GM23338 (cell line): ENCODE measurements around the gene FILIP1L.

Experiments used
- CREB1 ChIP-seq: fragments of 250-450 bp; sonication (Bioruptor Pico); IDR thresholded peaks from 2 replicates; pipeline ENCODE4 v1.5.0; 2020; ENCODE audit warnings: low read depth, mild to moderate bottlenecking, moderate library complexity
- EZH2 ChIP-seq: fragments of 200-600 bp; sonication (generic); IDR thresholded peaks from one replicate; pipeline ENCODE4 v1.8.0; 2017; ENCODE audit warnings: antibody characterized with exemption, mild to moderate bottlenecking, low read depth; ENCODE audit not compliant: unreplicated experiment
- EZH2phosphoT487 ChIP-seq: fragments of 200-600 bp; sonication (generic); IDR thresholded peaks from one replicate; pipeline ENCODE4 v1.8.1; 2018; ENCODE audit warnings: antibody characterized with exemption; ENCODE audit not compliant: unreplicated experiment
- JUNB ChIP-seq: IDR thresholded peaks from one replicate; pipeline ENCODE4 v1.6.1; 2016; ENCODE audit warnings: antibody characterized with exemption; ENCODE audit not compliant: unreplicated experiment
- NANOG ChIP-seq: IDR thresholded peaks from 2 replicates; pipeline ENCODE4 v1.6.1; 2016; ENCODE audit warnings: antibody characterized with exemption, borderline replicate concordance
- POLR2AphosphoS5 ChIP-seq: IDR thresholded peaks from 2 replicates; pipeline ENCODE4 v1.6.1; 2016; ENCODE audit warnings: antibody characterized with exemption, low read depth
- STAT1 ChIP-seq: IDR thresholded peaks from one replicate; pipeline ENCODE4 v1.6.1; 2016; ENCODE audit warnings: antibody characterized with exemption; ENCODE audit not compliant: unreplicated experiment
- ZNF114 ChIP-seq: fragments of 250-450 bp; sonication (Bioruptor Pico); IDR thresholded peaks from 2 replicates; pipeline ENCODE4 v1.5.0; 2020; ENCODE audit warnings: mild to moderate bottlenecking, moderate library complexity
- ZNF331 ChIP-seq: fragments of 250-450 bp; sonication (Bioruptor Pico); IDR thresholded peaks from 2 replicates; pipeline ENCODE4 v1.5.0; 2020; ENCODE audit warnings: low read depth, mild to moderate bottlenecking, moderate library complexity
- TF ChIP-seq, protein P1 (sequence below), 2 experiments: fragments of 200-600 bp in 1 of 2; sonication (generic) in 1 of 2; conservative IDR thresholded peaks; 2 replicates each; pipeline versions ENCODE4 v1.5.1 to v1.6.1; 2016 to 2017; ENCODE audit warnings: antibody characterized with exemption in 2 of 2, low read depth in 2 of 2, mild to moderate bottlenecking in 2 of 2, moderate library complexity in 1 of 2
- TF ChIP-seq, protein P2 (sequence below): IDR thresholded peaks from one replicate; pipeline ENCODE4 v1.6.1; 2018; ENCODE audit warnings: antibody characterized with exemption; ENCODE audit not compliant: unreplicated experiment
- TF ChIP-seq, protein P3 (sequence below): IDR thresholded peaks from 2 replicates; pipeline ENCODE4 v1.6.1; 2016; ENCODE audit warnings: antibody characterized with exemption
- TF ChIP-seq, protein P4 (sequence below): fragments of 250-450 bp; sonication (Bioruptor Pico); IDR thresholded peaks from 2 replicates; pipeline ENCODE4 v1.5.0; 2020; ENCODE audit warnings: mild to moderate bottlenecking, moderate library complexity

DNA sequence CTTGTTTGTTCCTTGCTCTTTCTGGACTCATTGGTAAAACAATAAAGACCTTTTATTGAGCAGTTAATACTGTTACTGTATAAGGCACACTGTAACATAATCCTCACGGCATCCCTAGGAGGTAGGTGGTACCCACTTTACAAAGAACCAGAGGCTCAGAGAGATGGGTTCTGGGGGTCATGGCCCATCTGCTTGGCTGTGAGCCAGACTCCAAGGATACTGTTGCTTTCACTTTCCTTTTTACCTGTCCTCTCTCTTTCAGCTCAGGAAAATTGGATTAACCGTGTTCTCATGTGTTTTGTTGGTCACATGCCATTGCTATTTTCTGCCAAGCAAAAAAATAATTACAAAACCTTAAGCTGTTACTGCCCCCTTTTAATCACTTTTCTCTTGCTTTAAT lies 34.8 kb upstream of the FILIP1L start:
- TF ChIP-seq, protein P1, sequence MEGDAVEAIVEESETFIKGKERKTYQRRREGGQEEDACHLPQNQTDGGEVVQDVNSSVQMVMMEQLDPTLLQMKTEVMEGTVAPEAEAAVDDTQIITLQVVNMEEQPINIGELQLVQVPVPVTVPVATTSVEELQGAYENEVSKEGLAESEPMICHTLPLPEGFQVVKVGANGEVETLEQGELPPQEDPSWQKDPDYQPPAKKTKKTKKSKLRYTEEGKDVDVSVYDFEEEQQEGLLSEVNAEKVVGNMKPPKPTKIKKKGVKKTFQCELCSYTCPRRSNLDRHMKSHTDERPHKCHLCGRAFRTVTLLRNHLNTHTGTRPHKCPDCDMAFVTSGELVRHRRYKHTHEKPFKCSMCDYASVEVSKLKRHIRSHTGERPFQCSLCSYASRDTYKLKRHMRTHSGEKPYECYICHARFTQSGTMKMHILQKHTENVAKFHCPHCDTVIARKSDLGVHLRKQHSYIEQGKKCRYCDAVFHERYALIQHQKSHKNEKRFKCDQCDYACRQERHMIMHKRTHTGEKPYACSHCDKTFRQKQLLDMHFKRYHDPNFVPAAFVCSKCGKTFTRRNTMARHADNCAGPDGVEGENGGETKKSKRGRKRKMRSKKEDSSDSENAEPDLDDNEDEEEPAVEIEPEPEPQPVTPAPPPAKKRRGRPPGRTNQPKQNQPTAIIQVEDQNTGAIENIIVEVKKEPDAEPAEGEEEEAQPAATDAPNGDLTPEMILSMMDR (conservative IDR thresholded peaks at IDR 0.05; ENCODE audit: low read depth in 2 of 2) = no peak
- TF ChIP-seq EZH2 (no peak), POLR2AphosphoS5 (no peak), CREB1 (CRISPR knock-in tag) (no peak), EZH2phosphoT487 (no peak), JUNB (no peak), ZNF114 (CRISPR knock-in tag) (no peak), STAT1 (no peak), NANOG (no peak), ZNF331 (no peak)
- TF ChIP-seq, protein P2, sequence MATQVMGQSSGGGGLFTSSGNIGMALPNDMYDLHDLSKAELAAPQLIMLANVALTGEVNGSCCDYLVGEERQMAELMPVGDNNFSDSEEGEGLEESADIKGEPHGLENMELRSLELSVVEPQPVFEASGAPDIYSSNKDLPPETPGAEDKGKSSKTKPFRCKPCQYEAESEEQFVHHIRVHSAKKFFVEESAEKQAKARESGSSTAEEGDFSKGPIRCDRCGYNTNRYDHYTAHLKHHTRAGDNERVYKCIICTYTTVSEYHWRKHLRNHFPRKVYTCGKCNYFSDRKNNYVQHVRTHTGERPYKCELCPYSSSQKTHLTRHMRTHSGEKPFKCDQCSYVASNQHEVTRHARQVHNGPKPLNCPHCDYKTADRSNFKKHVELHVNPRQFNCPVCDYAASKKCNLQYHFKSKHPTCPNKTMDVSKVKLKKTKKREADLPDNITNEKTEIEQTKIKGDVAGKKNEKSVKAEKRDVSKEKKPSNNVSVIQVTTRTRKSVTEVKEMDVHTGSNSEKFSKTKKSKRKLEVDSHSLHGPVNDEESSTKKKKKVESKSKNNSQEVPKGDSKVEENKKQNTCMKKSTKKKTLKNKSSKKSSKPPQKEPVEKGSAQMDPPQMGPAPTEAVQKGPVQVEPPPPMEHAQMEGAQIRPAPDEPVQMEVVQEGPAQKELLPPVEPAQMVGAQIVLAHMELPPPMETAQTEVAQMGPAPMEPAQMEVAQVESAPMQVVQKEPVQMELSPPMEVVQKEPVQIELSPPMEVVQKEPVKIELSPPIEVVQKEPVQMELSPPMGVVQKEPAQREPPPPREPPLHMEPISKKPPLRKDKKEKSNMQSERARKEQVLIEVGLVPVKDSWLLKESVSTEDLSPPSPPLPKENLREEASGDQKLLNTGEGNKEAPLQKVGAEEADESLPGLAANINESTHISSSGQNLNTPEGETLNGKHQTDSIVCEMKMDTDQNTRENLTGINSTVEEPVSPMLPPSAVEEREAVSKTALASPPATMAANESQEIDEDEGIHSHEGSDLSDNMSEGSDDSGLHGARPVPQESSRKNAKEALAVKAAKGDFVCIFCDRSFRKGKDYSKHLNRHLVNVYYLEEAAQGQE = no peak
- TF ChIP-seq, protein P3, sequence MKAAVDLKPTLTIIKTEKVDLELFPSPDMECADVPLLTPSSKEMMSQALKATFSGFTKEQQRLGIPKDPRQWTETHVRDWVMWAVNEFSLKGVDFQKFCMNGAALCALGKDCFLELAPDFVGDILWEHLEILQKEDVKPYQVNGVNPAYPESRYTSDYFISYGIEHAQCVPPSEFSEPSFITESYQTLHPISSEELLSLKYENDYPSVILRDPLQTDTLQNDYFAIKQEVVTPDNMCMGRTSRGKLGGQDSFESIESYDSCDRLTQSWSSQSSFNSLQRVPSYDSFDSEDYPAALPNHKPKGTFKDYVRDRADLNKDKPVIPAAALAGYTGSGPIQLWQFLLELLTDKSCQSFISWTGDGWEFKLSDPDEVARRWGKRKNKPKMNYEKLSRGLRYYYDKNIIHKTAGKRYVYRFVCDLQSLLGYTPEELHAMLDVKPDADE = no peak
- TF ChIP-seq, protein P4, sequence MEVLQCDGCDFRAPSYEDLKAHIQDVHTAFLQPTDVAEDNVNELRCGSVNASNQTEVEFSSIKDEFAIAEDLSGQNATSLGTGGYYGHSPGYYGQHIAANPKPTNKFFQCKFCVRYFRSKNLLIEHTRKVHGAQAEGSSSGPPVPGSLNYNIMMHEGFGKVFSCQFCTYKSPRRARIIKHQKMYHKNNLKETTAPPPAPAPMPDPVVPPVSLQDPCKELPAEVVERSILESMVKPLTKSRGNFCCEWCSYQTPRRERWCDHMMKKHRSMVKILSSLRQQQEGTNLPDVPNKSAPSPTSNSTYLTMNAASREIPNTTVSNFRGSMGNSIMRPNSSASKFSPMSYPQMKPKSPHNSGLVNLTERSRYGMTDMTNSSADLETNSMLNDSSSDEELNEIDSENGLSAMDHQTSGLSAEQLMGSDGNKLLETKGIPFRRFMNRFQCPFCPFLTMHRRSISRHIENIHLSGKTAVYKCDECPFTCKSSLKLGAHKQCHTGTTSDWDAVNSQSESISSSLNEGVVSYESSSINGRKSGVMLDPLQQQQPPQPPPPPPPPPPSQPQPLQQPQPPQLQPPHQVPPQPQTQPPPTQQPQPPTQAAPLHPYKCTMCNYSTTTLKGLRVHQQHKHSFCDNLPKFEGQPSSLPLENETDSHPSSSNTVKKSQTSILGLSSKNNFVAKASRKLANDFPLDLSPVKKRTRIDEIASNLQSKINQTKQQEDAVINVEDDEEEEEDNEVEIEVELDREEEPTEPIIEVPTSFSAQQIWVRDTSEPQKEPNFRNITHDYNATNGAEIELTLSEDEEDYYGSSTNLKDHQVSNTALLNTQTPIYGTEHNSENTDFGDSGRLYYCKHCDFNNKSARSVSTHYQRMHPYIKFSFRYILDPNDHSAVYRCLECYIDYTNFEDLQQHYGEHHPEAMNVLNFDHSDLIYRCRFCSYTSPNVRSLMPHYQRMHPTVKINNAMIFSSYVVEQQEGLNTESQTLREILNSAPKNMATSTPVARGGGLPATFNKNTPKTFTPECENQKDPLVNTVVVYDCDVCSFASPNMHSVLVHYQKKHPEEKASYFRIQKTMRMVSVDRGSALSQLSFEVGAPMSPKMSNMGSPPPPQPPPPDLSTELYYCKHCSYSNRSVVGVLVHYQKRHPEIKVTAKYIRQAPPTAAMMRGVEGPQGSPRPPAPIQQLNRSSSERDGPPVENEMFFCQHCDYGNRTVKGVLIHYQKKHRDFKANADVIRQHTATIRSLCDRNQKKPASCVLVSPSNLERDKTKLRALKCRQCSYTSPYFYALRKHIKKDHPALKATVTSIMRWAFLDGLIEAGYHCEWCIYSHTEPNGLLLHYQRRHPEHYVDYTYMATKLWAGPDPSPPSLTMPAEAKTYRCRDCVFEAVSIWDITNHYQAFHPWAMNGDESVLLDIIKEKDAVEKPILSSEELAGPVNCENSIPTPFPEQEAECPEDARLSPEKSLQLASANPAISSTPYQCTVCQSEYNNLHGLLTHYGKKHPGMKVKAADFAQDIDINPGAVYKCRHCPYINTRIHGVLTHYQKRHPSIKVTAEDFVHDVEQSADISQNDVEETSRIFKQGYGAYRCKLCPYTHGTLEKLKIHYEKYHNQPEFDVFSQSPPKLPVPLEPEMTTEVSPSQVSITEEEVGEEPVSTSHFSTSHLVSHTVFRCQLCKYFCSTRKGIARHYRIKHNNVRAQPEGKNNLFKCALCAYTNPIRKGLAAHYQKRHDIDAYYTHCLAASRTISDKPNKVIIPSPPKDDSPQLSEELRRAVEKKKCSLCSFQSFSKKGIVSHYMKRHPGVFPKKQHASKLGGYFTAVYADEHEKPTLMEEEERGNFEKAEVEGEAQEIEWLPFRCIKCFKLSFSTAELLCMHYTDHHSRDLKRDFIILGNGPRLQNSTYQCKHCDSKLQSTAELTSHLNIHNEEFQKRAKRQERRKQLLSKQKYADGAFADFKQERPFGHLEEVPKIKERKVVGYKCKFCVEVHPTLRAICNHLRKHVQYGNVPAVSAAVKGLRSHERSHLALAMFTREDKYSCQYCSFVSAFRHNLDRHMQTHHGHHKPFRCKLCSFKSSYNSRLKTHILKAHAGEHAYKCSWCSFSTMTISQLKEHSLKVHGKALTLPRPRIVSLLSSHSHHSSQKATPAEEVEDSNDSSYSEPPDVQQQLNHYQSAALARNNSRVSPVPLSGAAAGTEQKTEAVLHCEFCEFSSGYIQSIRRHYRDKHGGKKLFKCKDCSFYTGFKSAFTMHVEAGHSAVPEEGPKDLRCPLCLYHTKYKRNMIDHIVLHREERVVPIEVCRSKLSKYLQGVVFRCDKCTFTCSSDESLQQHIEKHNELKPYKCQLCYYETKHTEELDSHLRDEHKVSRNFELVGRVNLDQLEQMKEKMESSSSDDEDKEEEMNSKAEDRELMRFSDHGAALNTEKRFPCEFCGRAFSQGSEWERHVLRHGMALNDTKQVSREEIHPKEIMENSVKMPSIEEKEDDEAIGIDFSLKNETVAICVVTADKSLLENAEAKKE (CRISPR knock-in tag) = no peak
